Measurements from ENCODE around the gene SSUH2. TPM values are rescaled to one million over a fixed set of nuclear protein-coding genes. Genes with fewer than 3 reads are reported as not detected.

The SSUH2 gene
- polyA plus RNA-seq, 3 donors = not detected

- H3K9me3 Mint-ChIP-seq = peaks cover 0 to 6% (median 0%) of the 10 kb centered on the region in 7 donors
- intact Hi-C loops (cut with micrococcal nuclease) = no loop called here
- 60% methylated on average over 2 of the region's 6 CpGs for WGBS (ENCODE audit: insufficient coverage)
Measured at GRCh38 chr3:8576436-8576835, 68.2 kb downstream of the SSUH2 start.

GRCh38 chr3:8575364-8576104 is 69.1 kb downstream of the SSUH2 start:
- Histone ChIP-seq H3K9me3 (replicated peaks in 1 of 2; ENCODE audit: control insufficient read depth in 1 of 2, insufficient read depth in 1 of 2, low read length in 2 of 2) (no peaks in the 10 kb centered on the region), H3K27me3 (ENCODE audit: control insufficient read depth in 2 of 2, insufficient read depth in 2 of 2, low read length in 2 of 2) (no peaks in the 10 kb centered on the region), H2AFZ (ENCODE audit: insufficient read depth, low read depth, low read length, poor library complexity, severe bottlenecking) (no peak overlapping the region), H3K4me2 (replicated peaks; ENCODE audit: extremely low read depth, low read length, poor library complexity, severe bottlenecking) (no peak overlapping the region), H3K4me1 (ENCODE audit: control insufficient read depth in 1 of 2, insufficient read depth in 2 of 2, low read length in 2 of 2) (no peaks in the 10 kb centered on the region), H3K27ac (ENCODE audit: low read depth in 1 of 2, low read length in 2 of 2) (no peak overlapping the region), H3K36me3 (replicated peaks in 1 of 2; ENCODE audit: control insufficient read depth in 1 of 2, insufficient read depth in 2 of 2, low read length in 2 of 2) (no peaks in the 10 kb centered on the region), H3K4me3 (replicated peaks in 1 of 3; ENCODE audit: low read depth in 2 of 3, low read length in 3 of 3) (no peak overlapping the region), H3K9ac (ENCODE audit: insufficient read depth, low read length, poor library complexity, severe bottlenecking) (no peak overlapping the region), H4K20me1 (ENCODE audit: insufficient read depth, low read length) (no peaks in the 10 kb centered on the region), H3K79me2 (ENCODE audit: insufficient read depth, low read length) (no peaks in the 10 kb centered on the region)
- H3K36me3 Mint-ChIP-seq = no peaks in the 10 kb centered on the region
- H3K27ac Mint-ChIP-seq = no peak overlapping the region
- no peak for TF ChIP-seq CTCF (IDR thresholded peaks at IDR 0.05)
- no peak for DNase-seq
- intact Hi-C loops (cut with micrococcal nuclease) = no loop called here
- H3K4me1 Mint-ChIP-seq = peaks cover 4% of the 10 kb centered on the region
- H3K9me3 Mint-ChIP-seq = peaks cover 0 to 4% (median 0%) of the 10 kb centered on the region in 7 donors
- no peak overlapping the region for H3K4me3 Mint-ChIP-seq
- 89% methylated on average over 3 of the region's 5 CpGs for WGBS (ENCODE audit: insufficient coverage)
- H3K27me3 Mint-ChIP-seq (ENCODE audit: low read depth in 3 of 3) = peaks cover 0 to 5% (median 0%) of the 10 kb centered on the region in 3 donors

More at GRCh38 chr3:8576436-8576835, 68.2 kb downstream of the SSUH2 start:
- H3K4me1 ChIP-seq (ENCODE audit: control insufficient read depth in 1 of 2, insufficient read depth in 2 of 2, low read length in 2 of 2) = no peaks in the 10 kb centered on the region
- H3K9me3 ChIP-seq (replicated peaks in 1 of 2; ENCODE audit: control insufficient read depth in 1 of 2, insufficient read depth in 1 of 2, low read length in 2 of 2) = no peaks in the 10 kb centered on the region
- no peak overlapping the region for H3K27ac ChIP-seq (ENCODE audit: low read depth in 1 of 2, low read length in 2 of 2)
- H3K27me3 ChIP-seq (ENCODE audit: control insufficient read depth in 2 of 2, insufficient read depth in 2 of 2, low read length in 2 of 2) = no peaks in the 10 kb centered on the region
- H3K79me2 ChIP-seq (ENCODE audit: insufficient read depth, low read length) = no peaks in the 10 kb centered on the region
- Mint-ChIP-seq H3K27me3 (ENCODE audit: low read depth in 3 of 3) (peaks cover 0 to 5% (median 0%) of the 10 kb centered on the region in 3 donors), H3K27ac (no peak overlapping the region), H3K36me3 (no peaks in the 10 kb centered on the region), H3K4me3 (no peak overlapping the region), H3K4me1 (peaks cover under 1% of the 10 kb centered on the region)
- no peak overlapping the region for H3K9ac ChIP-seq (ENCODE audit: insufficient read depth, low read length, poor library complexity, severe bottlenecking)
- no peak overlapping the region for H3K4me2 ChIP-seq (replicated peaks; ENCODE audit: extremely low read depth, low read length, poor library complexity, severe bottlenecking)
- no peak overlapping the region for H3K4me3 ChIP-seq (replicated peaks in 1 of 3; ENCODE audit: low read depth in 2 of 3, low read length in 3 of 3)
- no peak for TF ChIP-seq CTCF (IDR thresholded peaks at IDR 0.05)
- H3K36me3 ChIP-seq (replicated peaks in 1 of 2; ENCODE audit: control insufficient read depth in 1 of 2, insufficient read depth in 2 of 2, low read length in 2 of 2) = no peaks in the 10 kb centered on the region
- no peaks in the 10 kb centered on the region for H4K20me1 ChIP-seq (ENCODE audit: insufficient read depth, low read length)
- H2AFZ ChIP-seq (ENCODE audit: insufficient read depth, low read depth, low read length, poor library complexity, severe bottlenecking) = no peak overlapping the region
- no peak for DNase-seq
